GM18868 (cell line): ENCODE data around the gene SFXN5.

ENCODE experiments used
- ATAC-seq: cut with Tn5 transposase; IDR thresholded peaks from one replicate; pipeline ENCODE4 v1.9.1; 2021; ENCODE audit warnings: mild to moderate bottlenecking, moderate library complexity; ENCODE audit not compliant: unreplicated experiment

The SFXN5 gene

GRCh38 chr2:73021371-73022010 is 50.0 kb downstream of the SFXN5 start:
- no peak for ATAC-seq

- no peak for ATAC-seq
These were observed 50.7 kb downstream of the SFXN5 start for GRCh38 chr2:73020657-73021370.

GRCh38 chr2:73020306-73020656 is 51.2 kb downstream of the SFXN5 start:
- ATAC-seq = no peak

- ATAC-seq = no peak
These were observed 53.2 kb downstream of the SFXN5 start for GRCh38 chr2:73018188-73018825.

- ATAC-seq = no peak
These were observed 57.6 kb downstream of the SFXN5 start for GRCh38 chr2:73013936-73014335.

GRCh38 chr2:73009177-73009839 is 62.2 kb downstream of the SFXN5 start:
- ATAC-seq = no peak

- no peak for ATAC-seq
These were observed 62.8 kb downstream of the SFXN5 start for GRCh38 chr2:73008766-73009135.

DNA sequence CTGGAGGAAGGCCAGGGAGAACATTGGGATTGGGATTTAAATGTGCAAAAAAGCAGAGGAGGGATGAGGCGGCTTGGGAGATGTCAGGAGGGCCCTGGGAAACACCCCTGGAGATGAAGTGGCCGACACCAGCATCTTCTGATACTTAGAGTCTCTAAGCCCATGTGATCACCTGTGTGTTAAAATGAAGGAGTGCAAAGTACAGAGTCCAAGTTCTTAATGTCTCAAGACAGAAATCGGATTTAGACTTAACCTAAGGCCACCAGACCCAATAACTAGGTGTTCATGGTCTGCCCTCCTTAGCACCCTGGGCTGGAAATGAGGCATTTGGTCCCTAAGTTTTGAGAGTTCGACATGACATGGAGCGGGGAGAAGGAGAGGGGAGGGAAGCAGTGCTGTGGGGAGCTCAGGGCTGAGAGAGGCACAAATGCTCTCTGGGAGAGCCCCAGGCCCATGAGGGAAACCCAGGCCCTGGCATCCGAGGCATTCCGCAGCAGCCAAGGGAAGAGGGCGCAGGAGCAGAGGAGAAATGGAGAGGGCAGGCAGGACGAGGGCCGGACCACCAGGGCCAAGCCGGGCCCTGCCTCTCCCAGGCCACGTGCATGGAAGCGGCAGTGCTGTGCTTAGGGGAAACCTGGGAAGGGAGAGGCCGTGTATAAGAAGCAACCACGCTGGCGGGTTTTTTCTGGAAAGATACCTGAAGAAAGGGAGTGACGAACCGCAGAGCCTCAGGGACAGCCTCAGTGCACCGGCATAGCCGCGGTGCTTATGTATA is 63.3 kb downstream of the SFXN5 start:
- ATAC-seq = no peak

GRCh38 chr2:73006969-73007710 is 64.4 kb downstream of the SFXN5 start:
- ATAC-seq = no peak

DNA sequence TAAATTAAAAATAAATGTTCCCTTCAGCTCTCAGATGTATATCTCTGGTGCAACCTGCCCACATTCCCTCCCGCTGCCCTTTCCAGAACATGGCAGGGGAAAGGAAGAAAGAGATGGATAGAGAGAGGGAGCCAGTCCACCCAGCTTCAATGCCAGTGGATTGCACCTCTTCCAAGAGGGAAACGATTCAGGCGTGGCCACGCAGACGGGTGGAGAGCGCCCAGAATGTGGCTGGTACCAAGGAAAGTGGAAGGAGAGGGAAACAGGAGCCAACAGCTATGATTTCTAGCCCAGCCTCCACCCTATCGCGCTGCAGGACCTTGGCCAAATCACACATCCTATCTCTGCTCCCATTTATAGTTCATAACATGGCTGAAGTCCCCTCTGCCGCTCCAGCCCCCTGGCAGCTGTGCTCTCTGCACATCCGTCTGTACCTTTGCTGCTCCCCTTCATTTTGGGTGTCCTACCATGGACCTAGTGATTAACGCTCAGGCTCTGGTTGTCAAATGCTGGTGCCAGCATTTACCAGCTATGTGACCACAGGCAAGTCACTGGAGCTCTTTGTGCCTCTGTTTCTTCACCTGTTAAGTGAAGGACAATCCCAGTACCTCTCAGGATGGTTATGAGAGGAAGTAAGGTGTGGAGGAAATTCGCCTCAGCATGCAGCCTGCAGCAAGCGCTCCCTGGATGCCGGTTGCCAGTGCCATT is 66.5 kb downstream of the SFXN5 start:
- no peak for ATAC-seq

- ATAC-seq = no peak
These were observed 67.0 kb downstream of the SFXN5 start for GRCh38 chr2:73004466-73004865.

GRCh38 chr2:73003027-73003426 is 68.5 kb downstream of the SFXN5 start:
- no peak for ATAC-seq

DNA sequence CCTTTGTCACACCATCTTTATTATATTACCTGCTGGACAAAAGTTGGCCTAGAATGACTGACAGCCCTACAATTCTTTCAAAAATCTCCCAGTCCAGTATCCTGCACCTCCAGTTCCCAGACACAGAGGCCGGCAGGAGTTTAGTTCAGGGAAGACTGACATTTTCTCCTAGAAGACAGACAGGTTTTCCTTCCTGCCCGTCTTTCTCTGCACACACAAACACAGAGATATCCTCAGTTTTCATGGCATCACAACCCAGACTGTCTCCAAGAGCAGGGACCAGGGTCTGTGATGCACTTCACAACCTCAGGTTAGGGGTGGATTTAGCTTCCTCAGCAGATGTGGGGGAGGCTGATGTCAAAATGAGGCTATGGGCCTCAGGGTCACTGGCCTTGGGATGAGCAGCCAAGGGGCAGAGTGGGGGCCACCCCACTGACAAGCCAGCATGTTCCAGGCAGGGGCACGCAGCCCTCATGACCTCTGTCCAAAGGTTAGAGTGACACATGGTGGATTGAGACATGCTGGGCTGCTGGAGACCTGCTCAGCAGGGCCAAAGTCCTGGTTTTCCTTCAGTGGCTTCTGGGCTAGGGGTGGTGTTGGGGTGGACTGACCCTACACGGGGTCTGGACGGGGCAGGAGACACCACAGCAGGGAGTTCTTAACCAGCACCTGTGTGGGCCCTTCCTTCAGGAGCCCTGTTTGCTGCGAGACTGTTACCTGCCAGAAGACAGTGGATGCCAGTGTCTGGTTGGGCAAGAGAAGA is 70.5 kb downstream of the SFXN5 start:
- no peak for ATAC-seq

- no peak for ATAC-seq
These were observed 71.5 kb downstream of the SFXN5 start for GRCh38 chr2:72999729-73000725.

GRCh38 chr2:72998724-72999123 is 72.8 kb downstream of the SFXN5 start:
- no peak for ATAC-seq

- no peak for ATAC-seq
These were observed 73.3 kb downstream of the SFXN5 start for GRCh38 chr2:72998234-72998651.

- no peak for ATAC-seq
These were observed 75.4 kb downstream of the SFXN5 start for GRCh38 chr2:72996117-72996502.
